Esophagus (tissue), 2 donors: ENCODE data around the gene KRT6B. TPM values are rescaled to one million over a fixed set of nuclear protein-coding genes. Genes with fewer than 3 reads are reported as not detected.
A peak's percentile ranks its signal among the peaks of the same experiment; 100 is the strongest.
"Not testable (repeated sequence)": the region's sequence is repeated elsewhere in the genome, so short reads cannot be mapped to it uniquely, and the experiment has no call there.

Experiments
- H3K27ac ChIP-seq, 2 donors: one replicate each; pipeline ENCODE4 v1.5.1; 2013; ENCODE audit warnings: low read depth in 2 of 2, mild to moderate bottlenecking in 2 of 2, inconsistent platforms in 1 of 2, low read length in 1 of 2, moderate library complexity in 1 of 2
- H3K27me3 ChIP-seq, 2 donors: one replicate each; pipeline ENCODE4 v1.6.1; 2013; ENCODE audit warnings: low read length in 2 of 2, control low read depth in 1 of 2, mild to moderate bottlenecking in 1 of 2; ENCODE audit not compliant: insufficient read depth in 2 of 2, control insufficient read depth in 1 of 2
- H3K36me3 ChIP-seq, 2 donors: one replicate each; pipeline ENCODE4 v1.6.1; 2013; ENCODE audit warnings: low read length in 1 of 2; ENCODE audit not compliant: control insufficient read depth in 2 of 2, insufficient read depth in 2 of 2
- H3K4me1 ChIP-seq, 2 donors: one replicate each; pipeline ENCODE4 v1.6.1; 2013; ENCODE audit warnings: low read length in 1 of 2; ENCODE audit not compliant: control insufficient read depth in 2 of 2, insufficient read depth in 2 of 2
- H3K4me3 ChIP-seq, 2 donors: one replicate each; pipeline ENCODE4 v1.5.1; 2013; ENCODE audit warnings: low read length in 2 of 2, mild to moderate bottlenecking in 2 of 2, low read depth in 1 of 2, moderate library complexity in 1 of 2
- H3K9me3 ChIP-seq, 2 donors: one replicate each; pipeline ENCODE4 v1.6.1; 2013; ENCODE audit warnings: mild to moderate bottlenecking in 2 of 2, low read depth in 1 of 2, low read length in 1 of 2, moderate library complexity in 1 of 2; ENCODE audit not compliant: control insufficient read depth in 2 of 2, insufficient read depth in 1 of 2
- WGBS, 2 donors: extraction: QIAGEN DNeasy Blood & Tissue Kit; methylation state at CpG; one replicate each; pipeline ENCODE4 v1.1.7; 2013; 5-methylcytosine and 5-hydroxymethylcytosine counted together
- polyA plus RNA-seq, 2 donors: library from polyadenylated mRNA; stranded (reverse); fragments of 200-250 nt; gene quantifications; one replicate each; pipeline ENCODE4 v1.2.3, GENCODE V29; 2013
- donor health status: healthy with polysubstance abuse.
- donor health status: Bipolar disorder and iron deficiency.

The KRT6B gene
- polyA plus RNA-seq, 2 donors = 106 to 453 TPM

GRCh38 chr12:52494100-52494499 is 42.2 kb upstream of the KRT6B start:
- peaks cover 0 to 2% of the 10 kb centered on the region in 2 donors for H3K36me3 ChIP-seq
- H3K27me3 ChIP-seq = no peaks in the 10 kb centered on the region
- H3K4me3 ChIP-seq = no peak overlapping the region
- peak overlapping the region; percentile 70 to 73 for H3K27ac ChIP-seq
- no peaks in the 10 kb centered on the region for H3K9me3 ChIP-seq
- peaks cover 3 to 26% of the 10 kb centered on the region in 2 donors for H3K4me1 ChIP-seq
- 65 to 81% methylated on average over 1 of the region's 1 CpG for WGBS, 2 donors

- Histone ChIP-seq H3K27ac (peak within 1 kb of the TSS; percentile 70 to 92), H3K4me1 (peaks cover 3 to 26% of the 10 kb centered on the region in 2 donors), H3K4me3 (peak within 1 kb of the TSS; percentile 38 to 52), H3K27me3 (no peaks in the 10 kb centered on the region), H3K9me3 (no peaks in the 10 kb centered on the region), H3K36me3 (peaks cover 5% of the 10 kb centered on the region in 2 donors)
- WGBS, 2 donors = 43 to 64% methylated on average over 2 of the region's 2 CpGs
Measured at GRCh38 chr12:52493172-52493571, 41.2 kb upstream of the KRT6B start, which contains the start of gene KRT6A. KRT6A (minus strand) TSS chr12:52493257; CDS start chr12:52493188, 69 bp downstream.

- Histone ChIP-seq H3K27ac (peak overlapping the region in 1 of 2 donors; percentile 59), H3K36me3 (peaks cover 5 to 12% of the 10 kb centered on the region in 2 donors), H3K4me3 (peak overlapping the region; percentile 38 to 52), H3K4me1 (peaks cover 3 to 26% of the 10 kb centered on the region in 2 donors)
- not testable (repeated sequence) for H3K27me3 ChIP-seq, H3K9me3 ChIP-seq
- 93 to 95% methylated on average over 6 of the region's 6 CpGs for WGBS, 2 donors
Measured at GRCh38 chr12:52492405-52492804, 40.5 kb upstream of the KRT6B start.

GRCh38 chr12:52491495-52491894 is 39.5 kb upstream of the KRT6B start:
- H3K27me3 ChIP-seq = not testable (repeated sequence)

GRCh38 chr12:52488736-52489135 is 36.8 kb upstream of the KRT6B start:
- Histone ChIP-seq H3K27ac (no peak overlapping the region), H3K4me1 (peaks cover 0 to 6% of the 10 kb centered on the region in 2 donors), H3K9me3 (no peaks in the 10 kb centered on the region), H3K27me3 (no peaks in the 10 kb centered on the region), H3K4me3 (no peak overlapping the region), H3K36me3 (peaks cover 5 to 12% of the 10 kb centered on the region in 2 donors)

More at GRCh38 chr12:52491495-52491894, 39.5 kb upstream of the KRT6B start:
- H3K4me1 ChIP-seq = peaks cover 3 to 24% of the 10 kb centered on the region in 2 donors
- H3K36me3 ChIP-seq = peaks cover 5 to 12% of the 10 kb centered on the region in 2 donors
- peak overlapping the region in 1 of 2 donors; percentile 51 for H3K27ac ChIP-seq
- not testable (repeated sequence) for H3K9me3 ChIP-seq
- 75 to 82% methylated on average over 8 of the region's 8 CpGs for WGBS, 2 donors
- peak overlapping the region; percentile 21 to 52 for H3K4me3 ChIP-seq

GRCh38 chr12:52487744-52488443 is 35.9 kb upstream of the KRT6B start:
- H3K4me3 ChIP-seq = not testable (repeated sequence)
- 83 to 86% methylated on average over 13 to 15 of the region's 15 CpGs for WGBS, 2 donors

GRCh38 chr12:52487211-52487610 is 35.3 kb upstream of the KRT6B start:
- Histone ChIP-seq H3K36me3 (peaks cover 5 to 12% of the 10 kb centered on the region in 2 donors), H3K27ac (no peak overlapping the region), H3K4me1 (peaks cover 0 to under 1% of the 10 kb centered on the region in 2 donors), H3K27me3 (no peaks in the 10 kb centered on the region), H3K4me3 (no peak overlapping the region), H3K9me3 (no peaks in the 10 kb centered on the region)
- 12 to 53% methylated on average over 1 of the region's 1 CpG for WGBS, 2 donors

More at GRCh38 chr12:52487744-52488443, 35.9 kb upstream of the KRT6B start:
- Histone ChIP-seq H3K27ac (peak overlapping the region in 1 of 2 donors; percentile 4), H3K36me3 (peaks cover 5 to 12% of the 10 kb centered on the region in 2 donors)
- not testable (repeated sequence) for H3K9me3 ChIP-seq, H3K27me3 ChIP-seq, H3K4me1 ChIP-seq

GRCh38 chr12:52486166-52487105 is 34.5 kb upstream of the KRT6B start:
- Histone ChIP-seq H3K9me3 (no peaks in the 10 kb centered on the region), H3K4me1 (no peaks in the 10 kb centered on the region), H3K4me3 (no peak overlapping the region), H3K27ac (no peak overlapping the region), H3K27me3 (no peaks in the 10 kb centered on the region), H3K36me3 (peaks cover 5 to 11% of the 10 kb centered on the region in 2 donors)
- 68 to 74% methylated on average over 5 of the region's 5 CpGs for WGBS, 2 donors

- H3K4me1 ChIP-seq = no peaks in the 10 kb centered on the region
- H3K27me3 ChIP-seq = no peaks in the 10 kb centered on the region
- no peak overlapping the region for H3K4me3 ChIP-seq
- H3K36me3 ChIP-seq = no peaks in the 10 kb centered on the region
- 61 to 67% methylated on average over 3 of the region's 3 CpGs for WGBS, 2 donors
- no peak overlapping the region for H3K27ac ChIP-seq
- no peaks in the 10 kb centered on the region for H3K9me3 ChIP-seq
Measured at GRCh38 chr12:52480073-52480472, 28.1 kb upstream of the KRT6B start.
